ENCODE data around the gene WNT1. TPM values are rescaled to one million over a fixed set of nuclear protein-coding genes. Genes with fewer than 3 reads are reported as not detected.

WNT1 gene
- total RNA-seq, 1 donor from 2014 or later, result not detected

- TF ChIP-seq CTCF (conservative IDR thresholded peaks at IDR 0.05; ENCODE audit: low read depth, low read length), result no peak
- DNase-seq (ENCODE audit: low read depth), result no peak
- no peak overlapping the region for H3K4me3 ChIP-seq (ENCODE audit: low read depth, low read length)
These were observed 8.9 kb upstream of the WNT1 start for GRCh38 chr12:48969160-48969771.

GRCh38 chr12:48969833-48970701 is 8.1 kb upstream of the WNT1 start:
- no peak overlapping the region for H3K4me3 ChIP-seq (ENCODE audit: low read depth, low read length)

GRCh38 chr12:48970702-48971334 is 7.3 kb upstream of the WNT1 start:
- DNase-seq (ENCODE audit: low read depth), result no peak
- no peak overlapping the region for H3K4me3 ChIP-seq (ENCODE audit: low read depth, low read length)
- TF ChIP-seq CTCF (conservative IDR thresholded peaks at IDR 0.05; ENCODE audit: low read depth, low read length), result no peak

More at GRCh38 chr12:48969833-48970701, 8.1 kb upstream of the WNT1 start:
- DNase-seq (ENCODE audit: low read depth), result no peak
- peak; percentile 15 for TF ChIP-seq CTCF (conservative IDR thresholded peaks at IDR 0.05; ENCODE audit: low read depth, low read length)

GRCh38 chr12:48972213-48972951 is 5.7 kb upstream of the WNT1 start:
- no peak for TF ChIP-seq CTCF (conservative IDR thresholded peaks at IDR 0.05; ENCODE audit: low read depth, low read length)
- no peak for DNase-seq (ENCODE audit: low read depth)
- H3K4me3 ChIP-seq (ENCODE audit: low read depth, low read length), result no peak overlapping the region

- H3K4me3 ChIP-seq (ENCODE audit: low read depth, low read length), result no peak overlapping the region
- no peak for DNase-seq (ENCODE audit: low read depth)
- TF ChIP-seq CTCF (conservative IDR thresholded peaks at IDR 0.05; ENCODE audit: low read depth, low read length), result no peak
These were observed 5.1 kb upstream of the WNT1 start for GRCh38 chr12:48972952-48973483.

- TF ChIP-seq CTCF (conservative IDR thresholded peaks at IDR 0.05; ENCODE audit: low read depth, low read length), result no peak
- no peak for DNase-seq (ENCODE audit: low read depth)
- no peak overlapping the region for H3K4me3 ChIP-seq (ENCODE audit: low read depth, low read length)
These were observed 4.6 kb upstream of the WNT1 start for GRCh38 chr12:48973531-48973930.

Data from epithelial cell of proximal tubule (primary cell).